Activated CD4-positive, alpha-beta memory T cell treated with anti-CD3 and anti-CD28 coated beads, Interleukin-2, amount 10 ng/mL, durations not matched to agents 7 days and 5 days (primary cell): ENCODE data around the gene ATP13A1. TPM values are rescaled to one million over a fixed set of nuclear protein-coding genes. Genes with fewer than 3 reads are reported as not detected.
"Not testable (repeated sequence)": the region's sequence is repeated elsewhere in the genome, so short reads cannot be mapped to it uniquely, and the experiment has no call there.

Source experiments
- CTCF ChIA-PET: fragments of 350-600 bp; sonication (Branson Sonifier 250); formaldehyde crosslinking; loops from one replicate; lab custom pipeline; 2021; ENCODE audit warnings: antibody characterized with exemption, inconsistent platforms; lab: Charles Lee
- POLR2A ChIA-PET: fragments of 350-600 bp; sonication (Branson Sonifier 250); formaldehyde crosslinking; loops from one replicate; lab custom pipeline; 2021; ENCODE audit warnings: antibody characterized with exemption; lab: Charles Lee
- DNase-seq: peaks from one replicate; pipeline ENCODE4 v3.0.0-alpha.2; 2020
- H3K27ac Mint-ChIP-seq: one replicate; pipeline ENCODE4 v1.8.0; 2021; ENCODE audit warnings: mild to moderate bottlenecking, mixed read lengths
- H3K27me3 Mint-ChIP-seq: one replicate; pipeline ENCODE4 v1.8.0; 2021; ENCODE audit warnings: mixed read lengths
- H3K36me3 Mint-ChIP-seq: one replicate; pipeline ENCODE4 v1.8.0; 2021; ENCODE audit warnings: low read depth, mixed read lengths
- H3K4me1 Mint-ChIP-seq: one replicate; pipeline ENCODE4 v1.8.0; 2021; ENCODE audit warnings: mixed read lengths
- H3K4me3 Mint-ChIP-seq: one replicate; pipeline ENCODE4 v1.8.0; 2021; ENCODE audit warnings: mild to moderate bottlenecking, mixed read lengths
- H3K9me3 Mint-ChIP-seq: one replicate; pipeline ENCODE4 v1.8.0; 2021; ENCODE audit warnings: mixed read lengths
- total RNA-seq, 2 experiments: library from RNA; stranded (reverse); gene quantifications; one replicate each; pipeline ENCODE4 v1.2.3, GENCODE V29; 2021

The ATP13A1 gene
- total RNA-seq, 2 experiments from 2014 or later: 102 to 107 TPM

DNA sequence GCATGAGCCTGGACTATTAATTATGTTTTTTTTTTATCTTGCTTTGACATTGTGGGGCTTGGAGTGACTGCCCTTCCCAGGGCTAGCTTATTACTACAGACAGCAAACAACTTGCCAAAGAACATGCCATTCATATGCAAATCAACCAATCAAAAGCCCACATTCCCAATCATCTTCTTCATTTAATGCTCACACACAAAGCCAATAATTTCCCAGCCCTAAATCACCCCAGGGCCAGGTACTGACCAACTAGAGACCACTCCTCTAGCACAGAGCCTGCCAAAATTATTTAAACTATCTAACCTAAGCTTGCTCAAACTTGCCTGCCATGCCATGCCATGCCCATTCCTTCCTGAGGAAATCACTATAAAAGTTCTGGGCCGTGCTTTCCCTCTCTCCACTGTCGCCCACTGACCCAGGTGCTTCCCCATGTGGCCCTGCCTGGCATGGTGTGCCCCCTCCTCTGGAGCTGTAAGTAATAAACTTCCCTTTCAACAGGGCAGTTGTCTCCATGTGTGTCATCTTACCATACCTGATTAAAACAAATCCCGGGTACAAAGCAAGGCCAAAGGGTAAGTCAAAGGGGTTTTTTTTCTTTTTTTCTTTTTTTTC lies 60.7 kb downstream of the ATP13A1 start:
- Mint-ChIP-seq H3K4me3 (no peak overlapping the region), H3K4me1 (peaks cover 79% of the 10 kb centered on the region)

GRCh38 chr19:19602136-19602712 lies 61.3 kb downstream of the ATP13A1 start:
- DNase-seq: peak; percentile 39
- Mint-ChIP-seq H3K4me3 (peak overlapping the region; percentile 31), H3K36me3 (peaks cover 43% of the 10 kb centered on the region), H3K9me3 (no peaks in the 10 kb centered on the region), H3K27ac (peak overlapping the region; percentile 89), H3K27me3 (no peaks in the 10 kb centered on the region), H3K4me1 (peaks cover 80% of the 10 kb centered on the region)
- ChIA-PET POLR2A (interaction anchor here (0.6 to 11.6 kb wide), 8 partner anchors 12 to 98 kb away, joined by 3 to 118 read pairs (median 8); partner anchors contain the start of genes ATP13A1, PBX4 and ZNF101), CTCF (interaction anchor here (0.6 to 3.3 kb wide), 3 partner anchors 12 to 163 kb away, joined by 3 to 14 read pairs (median 4); no protein-coding TSS in a partner anchor)

More for the DNA sequence above, 60.7 kb downstream of the ATP13A1 start:
- ChIA-PET CTCF (interaction anchor here (0.6 to 3.3 kb wide), 4 partner anchors 12 to 162 kb away, joined by 3 to 14 read pairs (median 4); no protein-coding TSS in a partner anchor), POLR2A (interaction anchor here (0.6 to 11.6 kb wide), 8 partner anchors 13 to 99 kb away, joined by 3 to 118 read pairs (median 8); partner anchors contain the start of genes ATP13A1, PBX4 and ZNF101)
- no peak for DNase-seq
- H3K36me3 Mint-ChIP-seq: peaks cover 43% of the 10 kb centered on the region
- no peaks in the 10 kb centered on the region for H3K9me3 Mint-ChIP-seq
- no peaks in the 10 kb centered on the region for H3K27me3 Mint-ChIP-seq
- H3K27ac Mint-ChIP-seq: peak overlapping the region; percentile 89

DNA sequence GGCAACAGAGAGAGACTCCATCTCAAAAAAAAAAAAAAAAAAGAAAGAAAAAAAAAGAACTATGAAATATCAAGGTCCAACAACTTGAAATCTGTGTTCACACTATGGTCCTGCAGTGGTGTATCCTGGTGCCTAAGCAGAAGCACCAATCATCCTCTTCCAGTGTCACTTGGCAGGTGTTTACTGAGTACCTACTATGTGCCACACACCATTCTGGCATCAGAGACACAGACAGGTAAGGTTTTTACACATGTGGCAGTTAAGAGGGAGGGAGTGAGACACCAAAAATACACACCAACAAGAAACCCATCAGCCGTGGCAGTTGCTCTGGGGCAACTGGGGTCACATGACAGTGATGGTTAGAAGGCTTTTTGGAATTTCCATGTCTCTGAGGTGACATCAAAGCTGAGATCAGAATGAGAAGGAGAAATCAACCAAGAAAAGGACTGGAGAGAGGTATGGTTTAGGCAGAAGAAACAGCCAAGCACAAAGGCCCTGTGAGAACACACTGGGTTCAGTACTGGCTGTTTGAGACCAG lies 62.6 kb downstream of the ATP13A1 start:
- H3K27ac Mint-ChIP-seq: peak overlapping the region; percentile 89
- no peak for DNase-seq
- ChIA-PET CTCF (interaction anchor here (0.6 to 3.3 kb wide), 2 partner anchors 10 to 1320 kb away, joined by 3 to 14 read pairs; partner anchors contain the start of gene JUND), POLR2A (interaction anchor here (3.5 to 11.6 kb wide), 4 partner anchors 11 to 68 kb away, joined by 12 to 118 read pairs (median 43); partner anchors contain the start of genes ATP13A1, PBX4 and ZNF101)
- peaks cover 38% of the 10 kb centered on the region for H3K36me3 Mint-ChIP-seq
- peaks cover 76% of the 10 kb centered on the region for H3K4me1 Mint-ChIP-seq
- no peaks in the 10 kb centered on the region for H3K27me3 Mint-ChIP-seq
- H3K9me3 Mint-ChIP-seq: no peaks in the 10 kb centered on the region
- no peak overlapping the region for H3K4me3 Mint-ChIP-seq

- peak; percentile 76 for DNase-seq
Observed at GRCh38 chr19:19598728-19599451, 64.6 kb downstream of the ATP13A1 start.

DNA sequence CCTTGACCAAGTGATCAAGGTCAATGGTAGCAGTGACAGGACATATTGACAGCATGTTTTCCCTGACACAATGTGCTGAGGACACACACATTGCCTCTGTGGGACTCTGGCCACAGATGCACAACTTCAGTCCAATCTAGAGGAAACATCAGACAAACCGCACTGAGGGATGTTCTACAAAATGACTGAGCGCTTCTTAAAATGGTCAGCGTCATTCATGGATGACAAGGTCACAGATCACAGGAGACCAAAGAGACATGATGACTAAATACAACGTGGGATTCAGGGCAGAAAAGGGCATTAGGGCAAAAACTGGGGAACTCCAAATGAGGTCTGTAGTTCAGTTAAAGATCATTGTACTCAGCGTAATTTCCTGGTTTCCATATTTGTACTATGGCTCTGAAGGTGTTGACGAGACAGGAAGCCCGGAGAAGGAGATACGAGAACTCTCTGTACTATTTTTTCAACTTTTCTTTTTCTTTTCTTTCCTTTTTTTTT lies 65.6 kb downstream of the ATP13A1 start:
- peak overlapping the region; percentile 95 for H3K27ac Mint-ChIP-seq
- H3K9me3 Mint-ChIP-seq: no peaks in the 10 kb centered on the region
- DNase-seq: peak; percentile 73
- peaks cover 81% of the 10 kb centered on the region for H3K4me1 Mint-ChIP-seq
- H3K36me3 Mint-ChIP-seq: peaks cover 50% of the 10 kb centered on the region
- POLR2A ChIA-PET: interaction anchor here (0.7 to 11.6 kb wide), 8 partner anchors 8 to 82 kb away, joined by 3 to 118 read pairs (median 8); partner anchors contain the start of genes ATP13A1, LPAR2, NDUFA13 and PBX4
- H3K27me3 Mint-ChIP-seq: no peaks in the 10 kb centered on the region
- CTCF ChIA-PET: interaction anchor here (0.6 to 1.2 kb wide), 2 partner anchors 8 to 66 kb away, joined by 4 read pairs; no protein-coding TSS in a partner anchor
- H3K4me3 Mint-ChIP-seq: peak overlapping the region; percentile 69

More at GRCh38 chr19:19598728-19599451, 64.6 kb downstream of the ATP13A1 start:
- Mint-ChIP-seq H3K27ac (peak overlapping the region; percentile 95), H3K36me3 (peaks cover 49% of the 10 kb centered on the region), H3K4me1 (peaks cover 84% of the 10 kb centered on the region), H3K4me3 (peak overlapping the region; percentile 69)
- H3K27me3 Mint-ChIP-seq, H3K9me3 Mint-ChIP-seq: not testable (repeated sequence)
- ChIA-PET POLR2A (interaction anchor here (0.9 to 11.6 kb wide), 8 partner anchors 8 to 83 kb away, joined by 3 to 118 read pairs (median 8); partner anchors contain the start of genes ATP13A1, LPAR2, NDUFA13 and PBX4), CTCF (interaction anchor here (0.7 to 1.2 kb wide), 2 partner anchors 26 to 67 kb away, joined by 4 to 5 read pairs; no protein-coding TSS in a partner anchor)

Other genes with a start within 250 kb of the ATP13A1 start
- gene TSSK6, start 148.1 kb downstream of the ATP13A1 start, total RNA-seq: 1 to 10 TPM; 5.3 to 5.7 TPM
- 100 to 1,000 TPM; 371 to 388 TPM for gene NDUFA13, start 147.5 kb downstream of the ATP13A1 start, total RNA-seq
- 1 to 10 TPM; 8.2 to 8.7 TPM for gene YJEFN3, start 134.8 kb downstream of the ATP13A1 start, total RNA-seq
- gene CILP2, start 125.4 kb downstream of the ATP13A1 start, total RNA-seq: under 1 TPM in 1 of 2 experiments, not detected in 1; 0.08 TPM
- 10 to 100 TPM; 49.0 to 55.6 TPM for gene PBX4, start 45.0 kb downstream of the ATP13A1 start, total RNA-seq
- 10 to 100 TPM; 43.2 to 46.2 TPM for gene LPAR2, start 35.5 kb downstream of the ATP13A1 start, total RNA-seq
- 100 to 1,000 TPM; 111 to 112 TPM for gene GMIP, start 20.0 kb downstream of the ATP13A1 start, total RNA-seq
- gene ZNF101, start 5.2 kb upstream of the ATP13A1 start, total RNA-seq: 100 to 1,000 TPM; 105 to 108 TPM
- 1 to 10 TPM; 8.0 to 8.4 TPM for gene ZNF14, start 69.4 kb upstream of the ATP13A1 start, total RNA-seq
- 10 to 100 TPM; 24.6 to 25.5 TPM for gene ZNF506, start 158.1 kb upstream of the ATP13A1 start, total RNA-seq
- 10 to 100 TPM; 12.9 to 14.7 TPM for gene ZNF253, start 202.2 kb upstream of the ATP13A1 start, total RNA-seq
- 10 to 100 TPM; 11.4 to 11.7 TPM for gene ZNF93, start 237.3 kb upstream of the ATP13A1 start, total RNA-seq